ENCODE data around the gene CLMN.

The CLMN gene

GRCh38 chr14:95195031-95195430 lies 124.7 kb downstream of the CLMN start:
- Mint-ChIP-seq H3K36me3 (ENCODE audit: low read depth) (no peaks in the 10 kb centered on the region), H3K27ac (peak overlapping the region; percentile 26), H3K4me1 (peaks cover 26% of the 10 kb centered on the region), H3K27me3 (ENCODE audit: low read depth, poor library complexity) (peaks cover 4% of the 10 kb centered on the region), H3K4me3 (no peak overlapping the region), H3K9me3 (no peaks in the 10 kb centered on the region)
- no peak for DNase-seq
- TF ChIP-seq, protein P1, sequence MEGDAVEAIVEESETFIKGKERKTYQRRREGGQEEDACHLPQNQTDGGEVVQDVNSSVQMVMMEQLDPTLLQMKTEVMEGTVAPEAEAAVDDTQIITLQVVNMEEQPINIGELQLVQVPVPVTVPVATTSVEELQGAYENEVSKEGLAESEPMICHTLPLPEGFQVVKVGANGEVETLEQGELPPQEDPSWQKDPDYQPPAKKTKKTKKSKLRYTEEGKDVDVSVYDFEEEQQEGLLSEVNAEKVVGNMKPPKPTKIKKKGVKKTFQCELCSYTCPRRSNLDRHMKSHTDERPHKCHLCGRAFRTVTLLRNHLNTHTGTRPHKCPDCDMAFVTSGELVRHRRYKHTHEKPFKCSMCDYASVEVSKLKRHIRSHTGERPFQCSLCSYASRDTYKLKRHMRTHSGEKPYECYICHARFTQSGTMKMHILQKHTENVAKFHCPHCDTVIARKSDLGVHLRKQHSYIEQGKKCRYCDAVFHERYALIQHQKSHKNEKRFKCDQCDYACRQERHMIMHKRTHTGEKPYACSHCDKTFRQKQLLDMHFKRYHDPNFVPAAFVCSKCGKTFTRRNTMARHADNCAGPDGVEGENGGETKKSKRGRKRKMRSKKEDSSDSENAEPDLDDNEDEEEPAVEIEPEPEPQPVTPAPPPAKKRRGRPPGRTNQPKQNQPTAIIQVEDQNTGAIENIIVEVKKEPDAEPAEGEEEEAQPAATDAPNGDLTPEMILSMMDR (IDR thresholded peaks at IDR 0.05) = no peak

- no peak for DNase-seq
- Mint-ChIP-seq H3K4me3 (no peak overlapping the region), H3K4me1 (peaks cover 17% of the 10 kb centered on the region), H3K36me3 (ENCODE audit: low read depth) (peaks cover 13% of the 10 kb centered on the region), H3K9me3 (peaks cover 14% of the 10 kb centered on the region), H3K27ac (no peak overlapping the region), H3K27me3 (ENCODE audit: low read depth, poor library complexity) (peaks cover 4% of the 10 kb centered on the region)
- TF ChIP-seq, protein P1 (IDR thresholded peaks at IDR 0.05) = no peak
Observed at GRCh38 chr14:95193081-95193480, 126.6 kb downstream of the CLMN start.

DNA sequence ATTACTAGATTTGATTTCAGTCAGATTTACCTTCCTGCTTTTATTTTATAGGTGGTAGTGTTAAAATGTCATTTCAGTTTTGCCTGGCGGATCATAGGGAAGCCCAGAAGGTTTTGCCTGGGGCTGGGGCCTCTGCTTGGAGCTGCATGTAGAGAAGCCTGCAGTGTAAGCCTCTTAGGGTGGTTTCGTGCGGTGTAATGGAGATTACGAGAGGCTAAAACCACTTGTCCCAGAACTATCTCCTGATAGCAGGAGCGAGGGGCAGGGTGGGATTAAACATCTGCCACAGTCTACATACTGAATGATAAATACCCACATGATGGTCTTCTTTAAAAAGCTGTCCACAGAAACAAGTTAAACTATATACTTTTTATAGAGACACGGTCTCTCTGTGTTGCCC lies 127.4 kb downstream of the CLMN start:
- Mint-ChIP-seq H3K4me3 (no peak overlapping the region), H3K36me3 (ENCODE audit: low read depth) (peaks cover 20% of the 10 kb centered on the region)
- DNase-seq = no peak

GRCh38 chr14:95191445-95192199 lies 128.1 kb downstream of the CLMN start:
- no peak for DNase-seq
- TF ChIP-seq, protein P1 (IDR thresholded peaks at IDR 0.05) = no peak
- Mint-ChIP-seq H3K4me1 (peaks cover 17% of the 10 kb centered on the region), H3K27me3 (ENCODE audit: low read depth, poor library complexity) (peaks cover 4% of the 10 kb centered on the region), H3K9me3 (peaks cover 27% of the 10 kb centered on the region), H3K27ac (no peak overlapping the region), H3K36me3 (ENCODE audit: low read depth) (peaks cover 25% of the 10 kb centered on the region), H3K4me3 (no peak overlapping the region)

More for the DNA sequence above, 127.4 kb downstream of the CLMN start:
- peaks cover 4% of the 10 kb centered on the region for H3K27me3 Mint-ChIP-seq (ENCODE audit: low read depth, poor library complexity)
- H3K9me3 Mint-ChIP-seq = peaks cover 20% of the 10 kb centered on the region
- no peak overlapping the region for H3K27ac Mint-ChIP-seq
- H3K4me1 Mint-ChIP-seq = peaks cover 17% of the 10 kb centered on the region
- TF ChIP-seq, protein P1 (IDR thresholded peaks at IDR 0.05) = no peak

DNA sequence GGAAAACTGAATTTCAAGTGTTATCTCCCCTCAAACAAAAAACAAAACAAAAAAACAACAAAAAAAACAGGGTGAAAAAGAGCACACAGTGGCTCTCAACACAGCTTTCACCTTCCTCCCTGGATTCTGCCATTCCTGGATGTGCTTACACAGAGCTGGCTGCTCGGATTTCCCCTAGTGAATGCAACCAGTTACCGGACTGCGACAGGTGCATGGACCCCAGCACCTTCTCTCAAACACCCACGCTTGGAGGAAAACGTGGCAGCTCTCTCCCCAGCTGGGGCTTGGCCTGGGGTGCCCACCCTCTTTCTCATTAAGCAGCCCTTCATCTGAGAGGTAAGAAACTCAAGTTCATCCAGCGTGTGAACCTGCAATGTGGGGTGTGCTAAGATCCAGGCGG lies 128.9 kb downstream of the CLMN start:
- Mint-ChIP-seq H3K9me3 (peaks cover 28% of the 10 kb centered on the region), H3K27me3 (ENCODE audit: low read depth, poor library complexity) (peaks cover 4% of the 10 kb centered on the region), H3K4me3 (no peak overlapping the region), H3K27ac (no peak overlapping the region), H3K36me3 (ENCODE audit: low read depth) (peaks cover 25% of the 10 kb centered on the region), H3K4me1 (peaks cover 17% of the 10 kb centered on the region)
- DNase-seq = no peak
- TF ChIP-seq, protein P1 (IDR thresholded peaks at IDR 0.05) = no peak

- Mint-ChIP-seq H3K27ac (peak overlapping the region; percentile 70), H3K9me3 (peaks cover 28% of the 10 kb centered on the region), H3K4me1 (peaks cover 17% of the 10 kb centered on the region), H3K27me3 (ENCODE audit: low read depth, poor library complexity) (peaks cover 4% of the 10 kb centered on the region), H3K4me3 (no peak overlapping the region), H3K36me3 (ENCODE audit: low read depth) (peaks cover 25% of the 10 kb centered on the region)
- no peak for DNase-seq
- TF ChIP-seq, protein P1 (IDR thresholded peaks at IDR 0.05) = no peak
Observed at GRCh38 chr14:95190346-95190840, 129.3 kb downstream of the CLMN start.

Measured in nephron progenitor cell (in vitro differentiated cells).